ENCODE results near the gene CAPZB. TPM values are rescaled to one million over a fixed set of nuclear protein-coding genes. Genes with fewer than 3 reads are reported as not detected.

Gene CAPZB
- total RNA-seq, 1 experiment from 2014 or later: 348 TPM

- no peaks in the 10 kb centered on the region for H3K27me3 Mint-ChIP-seq (ENCODE audit: low read depth)
- WGBS (ENCODE audit: extremely low coverage, insufficient read length, low lambda C conversion rate): no CpG with 5 or more reads among the region's 12 CpGs
Measured at GRCh38 chr1:19452221-19452663, 33.1 kb downstream of the CAPZB start.

More at GRCh38 chr1:19452221-19452663, 33.1 kb downstream of the CAPZB start:
- Histone ChIP-seq H3K4ac (ENCODE audit: low read depth, low read length) (no peak overlapping the region), H2AK5ac (ENCODE audit: insufficient read length, low read length) (no peak overlapping the region), H3K4me2 (ENCODE audit: insufficient read depth, insufficient read length, low read length) (no peak overlapping the region), H3K27me3 (ENCODE audit: insufficient read depth, low read length) (no peaks in the 10 kb centered on the region), H4K20me1 (ENCODE audit: control insufficient read depth, insufficient read depth, insufficient read length) (no peaks in the 10 kb centered on the region), H3T11ph (ENCODE audit: low read length) (no peak overlapping the region), H2BK20ac (ENCODE audit: low read depth, low read length, poor library complexity, severe bottlenecking) (no peak overlapping the region), H3K23ac (ENCODE audit: insufficient read length, low read depth, low read length) (no peak overlapping the region), H2BK120ac (ENCODE audit: low read depth, low read length, poor library complexity, severe bottlenecking) (no peak overlapping the region), H3K9me3 (ENCODE audit: control insufficient read depth, low read depth, low read length) (no peaks in the 10 kb centered on the region), H4K91ac (ENCODE audit: insufficient read length, low read depth, low read length) (no peak overlapping the region), H2AFZ (ENCODE audit: low read length) (no peak overlapping the region), H3K4me1 (ENCODE audit: insufficient read depth, low read length) (peaks cover 29% of the 10 kb centered on the region), H3K56ac (ENCODE audit: insufficient read length, low read depth, low read length) (no peak overlapping the region), H2BK5ac (ENCODE audit: insufficient read length, low read length) (no peak overlapping the region), H3K18ac (ENCODE audit: insufficient read length, low read depth, low read length) (no peak overlapping the region), H3K27ac (ENCODE audit: insufficient read length, low read depth, low read length) (no peak overlapping the region), H3K79me2 (ENCODE audit: insufficient read depth, low read length) (peaks cover 53% of the 10 kb centered on the region; the same call in 1 of the 2 replicates), H2BK15ac (ENCODE audit: low read depth, low read length) (no peak overlapping the region), H2BK12ac (ENCODE audit: insufficient read length, low read depth, low read length) (no peak overlapping the region), H3K14ac (ENCODE audit: insufficient read depth, low read length) (no peak overlapping the region), H4K5ac (ENCODE audit: insufficient read length, low read depth, low read length) (no peak overlapping the region), H3K23me2 (ENCODE audit: insufficient read length, low read depth, low read length, poor library complexity, severe bottlenecking) (no peaks in the 10 kb centered on the region), H3K79me1 (ENCODE audit: insufficient read depth, low read depth, low read length, poor library complexity, severe bottlenecking) (peaks cover 21% of the 10 kb centered on the region), H4K8ac (replicated peaks; ENCODE audit: insufficient read length, low read depth, low read length) (no peak overlapping the region), H3K9ac (ENCODE audit: extremely low read depth, insufficient read length, low read length) (no peak overlapping the region)
- Mint-ChIP-seq H3K4me3 (no peak overlapping the region; a peak in 1 of 5 replicates), H3K4me1 (peaks cover 68 to 75% of the 10 kb centered on the region in 2 experiments), H3K27ac (peak overlapping the region in 2 of 3 experiments; percentile 37 to 85; a peak in 2 of 7 replicates), H3K36me3 (ENCODE audit: insufficient read depth in 1 of 3, low read depth in 3 of 3) (peaks cover 4 to 15% (median 5%) of the 10 kb centered on the region in 3 experiments; a peak in 4 of 7 replicates), H3K9me3 (no peaks in the 10 kb centered on the region; a peak in 1 of 5 replicates)
- DNase-seq: no peak
- no peak for TF ChIP-seq CTCF (conservative IDR thresholded peaks at IDR 0.05)

All from H9 (cell line).